Tibial artery (tissue), 4 donors: ENCODE data around the gene TKT.

Source experiments
- DNase-seq, 2 donors: peaks; one replicate each; pipeline ENCODE4 v3.0.0-alpha.2; 2019
- H3K27ac ChIP-seq, 2 donors: fragments of 200-600 bp; sonication (generic) in 1 of 2; 1 replicate in 1 of 2; 2 replicates in 1 of 2; pipeline ENCODE4 v1.5.1; 2018 to 2019; ENCODE audit warnings: mild to moderate bottlenecking in 1 of 2
- H3K27me3 ChIP-seq, 2 donors: fragments of 200-600 bp; sonication (generic) in 1 of 2; one replicate each; pipeline versions ENCODE4 v1.5.1 to v1.6.0; 2016 to 2019
- H3K36me3 ChIP-seq, 3 donors: fragments of 200-600 bp; sonication (generic) in 2 of 3; one replicate each; pipeline ENCODE4 v1.5.1; 2016 to 2019; ENCODE audit warnings: mild to moderate bottlenecking in 2 of 3
- H3K4me1 ChIP-seq, 4 donors: fragments of 200-600 bp; sonication (generic) in 2 of 4; 1 replicate in 3 of 4; 2 replicates in 1 of 4; pipeline ENCODE4 v1.5.1; 2016 to 2019
- H3K4me3 ChIP-seq, 2 donors: fragments of 200-600 bp; sonication (generic) in 1 of 2; 1 replicate in 1 of 2; 2 replicates in 1 of 2; pipeline ENCODE4 v1.5.1; 2018 to 2019; ENCODE audit warnings: mild to moderate bottlenecking in 2 of 2
- H3K9me3 ChIP-seq, 3 donors: fragments of 200-600 bp; sonication (generic) in 1 of 3; one replicate each; pipeline ENCODE4 v1.5.1; 2016 to 2019
- CTCF ChIP-seq, 2 experiments: fragments of 200-600 bp in 1 of 2; fragments of 450-650 bp in 1 of 2; IDR thresholded peaks; one replicate each; pipeline ENCODE4 v1.5.1; 2017 to 2019; ENCODE audit warnings: antibody characterized with exemption in 2 of 2, mild to moderate bottlenecking in 1 of 2, moderate library complexity in 1 of 2
- intact Hi-C: fragments of 100-400 bp; cut with DNase I; formaldehyde crosslinking; loops from one replicate; pipeline ENCODE4 v1.15.0; 2023; ENCODE audit warnings: low total_unique reads

Gene TKT

GRCh38 chr3:53184701-53185100 is 71.1 kb downstream of the TKT start:
- peaks cover 80 to 96% (median 89%) of the 10 kb centered on the region in 3 donors for H3K36me3 ChIP-seq
- no peak for TF ChIP-seq CTCF (IDR thresholded peaks at IDR 0.05)
- no peak overlapping the region for H3K27ac ChIP-seq
- no peak for DNase-seq
- H3K27me3 ChIP-seq = no peaks in the 10 kb centered on the region
- intact Hi-C loops = no loop called here
- no peaks in the 10 kb centered on the region for H3K4me1 ChIP-seq
- no peak overlapping the region for H3K4me3 ChIP-seq
- H3K9me3 ChIP-seq = no peaks in the 10 kb centered on the region

DNA sequence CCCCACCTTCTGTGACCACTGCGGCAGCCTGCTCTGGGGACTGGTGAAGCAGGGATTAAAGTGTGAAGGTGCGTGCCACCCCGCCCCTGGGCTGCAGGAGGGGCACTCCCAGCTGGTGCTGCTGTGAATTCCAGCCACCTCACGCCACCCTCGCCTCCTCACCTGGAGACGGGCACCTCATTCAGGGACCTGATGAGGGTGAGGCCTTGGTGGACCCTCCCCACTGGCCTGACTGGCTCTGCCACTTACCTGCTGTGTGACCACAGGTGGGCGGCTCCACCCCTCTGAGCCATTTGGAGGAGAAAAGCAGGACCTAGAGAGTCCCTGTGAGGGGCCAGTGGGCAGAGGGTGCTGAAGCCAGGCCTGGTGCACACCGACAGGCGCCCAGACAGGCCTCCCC is 72.3 kb downstream of the TKT start:
- DNase-seq = no peak
- intact Hi-C loops = no loop called here
- peaks cover 78 to 96% (median 89%) of the 10 kb centered on the region in 3 donors for H3K36me3 ChIP-seq
- no peak for TF ChIP-seq CTCF (IDR thresholded peaks at IDR 0.05)
- H3K27ac ChIP-seq = no peak overlapping the region
- no peaks in the 10 kb centered on the region for H3K9me3 ChIP-seq
- H3K4me1 ChIP-seq = no peaks in the 10 kb centered on the region
- H3K4me3 ChIP-seq = no peak overlapping the region
- H3K27me3 ChIP-seq = no peaks in the 10 kb centered on the region

- H3K36me3 ChIP-seq = peaks cover 82 to 96% (median 89%) of the 10 kb centered on the region in 3 donors
- no peak overlapping the region for H3K4me3 ChIP-seq
- no peak for DNase-seq
- no peaks in the 10 kb centered on the region for H3K9me3 ChIP-seq
- intact Hi-C loops = no loop called here
- no peaks in the 10 kb centered on the region for H3K4me1 ChIP-seq
- H3K27me3 ChIP-seq = no peaks in the 10 kb centered on the region
- TF ChIP-seq CTCF (IDR thresholded peaks at IDR 0.05) = no peak
- no peak overlapping the region for H3K27ac ChIP-seq
Measured at GRCh38 chr3:53182764-53183355, 73.0 kb downstream of the TKT start.

GRCh38 chr3:53181528-53181927 is 74.3 kb downstream of the TKT start:
- no peak for TF ChIP-seq CTCF (IDR thresholded peaks at IDR 0.05)
- no peak for DNase-seq
- Histone ChIP-seq H3K4me1 (no peaks in the 10 kb centered on the region), H3K27ac (no peak overlapping the region), H3K4me3 (no peak overlapping the region), H3K36me3 (peaks cover 72 to 83% (median 80%) of the 10 kb centered on the region in 3 donors), H3K9me3 (no peaks in the 10 kb centered on the region), H3K27me3 (no peaks in the 10 kb centered on the region)
- intact Hi-C loops = no loop called here

- DNase-seq = no peak
- H3K4me1 ChIP-seq = peaks cover 0 to 2% (median 0%) of the 10 kb centered on the region in 4 donors
- H3K9me3 ChIP-seq = no peaks in the 10 kb centered on the region
- no peaks in the 10 kb centered on the region for H3K27me3 ChIP-seq
- no peak overlapping the region for H3K4me3 ChIP-seq
- TF ChIP-seq CTCF (IDR thresholded peaks at IDR 0.05) = no peak
- intact Hi-C loops = no loop called here
- peaks cover 67 to 81% (median 74%) of the 10 kb centered on the region in 3 donors for H3K36me3 ChIP-seq
- H3K27ac ChIP-seq = no peak overlapping the region
Measured at GRCh38 chr3:53181024-53181371, 74.8 kb downstream of the TKT start.
